A549 (cell line): Measurements from ENCODE around the gene PALLD. TPM values are rescaled to one million over a fixed set of nuclear protein-coding genes. Genes with fewer than 3 reads are reported as not detected.
"Not testable (repeated sequence)": the region's sequence is repeated elsewhere in the genome, so short reads cannot be mapped to it uniquely, and the experiment has no call there.

ENCODE experiments used
- ATAC-seq, 2 experiments: fragments of 200-7000 bp in 1 of 2; fragments of >200 bp in 1 of 2; cut with Nextera tagmentation in 1 of 2; cut with Tn5 transposase in 1 of 2; 3 replicates each; pipeline versions ENCODE4 v1.8.0 to v1.9.1; 2018 to 2020; ENCODE audit warnings: mild to moderate bottlenecking in 1 of 2, moderate library complexity in 1 of 2
- CTCF ChIA-PET: fragments of 300-600 bp; sonication (Branson Sonifier 250); formaldehyde crosslinking; extraction: SDS; loops from one replicate; lab custom pipeline; 2021; ENCODE audit warnings: antibody characterized with exemption, inconsistent platforms; lab: Yijun Ruan, JAX
- POLR2A ChIA-PET: fragments of 350-600 bp; formaldehyde crosslinking; extraction: SDS; loops from one replicate; lab custom pipeline; 2021; ENCODE audit warnings: antibody characterized with exemption, inconsistent platforms; lab: Yijun Ruan, JAX
- DNase-seq, 2 experiments: peaks; one replicate each; pipeline versions ENCODE4 v3.0.0 to v3.0.0-alpha.2; 2011 to 2016; ENCODE audit warnings: low read depth in 1 of 2, low spot score in 1 of 2
- FAIRE-seq: peaks from 2 replicates; lab custom pipeline; 2011; peaks lifted over from hg19 to GRCh38; lab: Jason Lieb, UNC
- H3K27ac ChIP-seq, 2 experiments: fragments of >200 bp; sonication (Bioruptor Twin); formaldehyde crosslinking; 3 replicates each; pipeline ENCODE4 v1.5.1; 2016 to 2017
- H3K4me1 ChIP-seq: fragments of >200 bp; sonication (Bioruptor Twin); formaldehyde crosslinking; 3 replicates; pipeline ENCODE4 v1.6.1; 2016
- H3K4me2 ChIP-seq: fragments of >200 bp; sonication (Bioruptor Twin); formaldehyde crosslinking; 3 replicates; pipeline ENCODE4 v1.6.1; 2016
- H3K4me3 ChIP-seq: fragments of >200 bp; sonication (Bioruptor Twin); formaldehyde crosslinking; 3 replicates; pipeline ENCODE4 v1.5.1; 2016
- H3K9me3 ChIP-seq: fragments of >200 bp; sonication (Bioruptor Twin); formaldehyde crosslinking; 3 replicates; pipeline ENCODE4 v1.6.1; 2016
- CBX2 ChIP-seq: fragments of 200-600 bp; sonication (generic); IDR thresholded peaks from 2 replicates; pipeline ENCODE4 v1.6.1; 2016; ENCODE audit warnings: low read depth, mild to moderate bottlenecking, borderline replicate concordance
- CBX8 ChIP-seq: fragments of 200-600 bp; sonication (generic); IDR thresholded peaks from 2 replicates; pipeline ENCODE4 v1.6.1; 2016
- CHD2 ChIP-seq: fragments of 150-350 bp; IDR thresholded peaks from 2 replicates; pipeline ENCODE4 v1.6.1; 2014; ENCODE audit warnings: low read length; ENCODE audit not compliant: partially characterized antibody
- CHD4 ChIP-seq: fragments of 200-600 bp; sonication (generic); IDR thresholded peaks from 2 replicates; pipeline ENCODE4 v1.6.1; 2016; ENCODE audit warnings: antibody characterized with exemption, mild to moderate bottlenecking, borderline replicate concordance
- EHMT2 ChIP-seq: fragments of 200-600 bp; sonication (generic); IDR thresholded peaks from 2 replicates; pipeline ENCODE4 v1.6.1; 2016; ENCODE audit warnings: antibody characterized with exemption, low read depth, mild to moderate bottlenecking, moderate library complexity
- ESRRA ChIP-seq: fragments of 150-350 bp; IDR thresholded peaks from 2 replicates; pipeline ENCODE4 v1.6.1; 2014; ENCODE audit warnings: mild to moderate bottlenecking, low read length, borderline replicate concordance
- FOSL2 ChIP-seq, 2 experiments: fragments of 450-650 bp in 1 of 2; fragments of >200 bp in 1 of 2; sonication (Bioruptor Twin) in 1 of 2; formaldehyde crosslinking; IDR thresholded peaks; 2 replicates each; pipeline versions ENCODE4 v1.5.0 to v1.6.1; 2016 to 2020; ENCODE audit warnings: mild to moderate bottlenecking in 1 of 2, moderate library complexity in 1 of 2
- GATA3 ChIP-seq: IDR thresholded peaks from 2 replicates; pipeline ENCODE4 v1.6.1; 2012; ENCODE audit warnings: borderline replicate concordance
- HDAC2 ChIP-seq: fragments of 200-600 bp; sonication (generic); IDR thresholded peaks from 2 replicates; pipeline ENCODE4 v1.6.1; 2016
- HOXB5 ChIP-seq: fragments of 250-450 bp; sonication (Bioruptor Pico); IDR thresholded peaks from 2 replicates; pipeline ENCODE4 v1.5.0; 2020; ENCODE audit warnings: mild to moderate bottlenecking, moderate library complexity
- JUN ChIP-seq, 2 experiments: fragments of >200 bp; sonication (Bioruptor Twin); formaldehyde crosslinking; IDR thresholded peaks; 2 replicates in 1 of 2; 3 replicates in 1 of 2; pipeline ENCODE4 v1.6.1; 2016 to 2017
- JUNB ChIP-seq: fragments of >200 bp; sonication (Bioruptor Twin); formaldehyde crosslinking; IDR thresholded peaks from 2 replicates; pipeline ENCODE4 v1.6.1; 2016
- MAFK ChIP-seq: fragments of 450-650 bp; IDR thresholded peaks from 2 replicates; pipeline ENCODE4 v1.6.1; 2014; ENCODE audit not compliant: partially characterized antibody
- NFE2L2 ChIP-seq: fragments of 150-350 bp; conservative IDR thresholded peaks from 2 replicates; pipeline ENCODE4 v1.6.1; 2014; ENCODE audit warnings: low read length
- NR3C1 ChIP-seq: fragments of >200 bp; sonication (Bioruptor Twin); formaldehyde crosslinking; IDR thresholded peaks from 3 replicates; pipeline ENCODE4 v1.6.1; 2017
- PHF8 ChIP-seq: fragments of 200-600 bp; sonication (generic); IDR thresholded peaks from 2 replicates; pipeline ENCODE4 v1.6.1; 2016; ENCODE audit warnings: low read depth, mild to moderate bottlenecking, antibody characterized with exemption, moderate library complexity, borderline replicate concordance
- POLR2AphosphoS2 ChIP-seq: conservative IDR thresholded peaks from 2 replicates; pipeline ENCODE4 v1.6.1; 2012; ENCODE audit warnings: low read length, improper control_type of control experiment, inconsistent platforms
- RAD21 ChIP-seq, 2 experiments: fragments of >200 bp in 1 of 2; sonication (Bioruptor Twin) in 1 of 2; formaldehyde crosslinking in 1 of 2; IDR thresholded peaks in 1 of 2; conservative IDR thresholded peaks in 1 of 2; 2 replicates in 1 of 2; 3 replicates in 1 of 2; pipeline ENCODE4 v1.6.1; 2012 to 2018; ENCODE audit warnings: inconsistent platforms in 1 of 2
- RARB ChIP-seq: fragments of 250-450 bp; sonication (Bioruptor Pico); IDR thresholded peaks from 2 replicates; pipeline ENCODE4 v1.8.0; 2021; ENCODE audit warnings: mild to moderate bottlenecking, moderate library complexity
- RCOR1 ChIP-seq: fragments of 150-350 bp; IDR thresholded peaks from 2 replicates; pipeline ENCODE4 v1.6.1; 2014; ENCODE audit warnings: antibody characterized with exemption, low read length, low read depth
- SMC3 ChIP-seq: fragments of >200 bp; sonication (Bioruptor Twin); formaldehyde crosslinking; IDR thresholded peaks from 3 replicates; pipeline ENCODE4 v1.6.1; 2018; ENCODE audit warnings: inconsistent platforms
- SREBF2 ChIP-seq: fragments of 450-650 bp; IDR thresholded peaks from 2 replicates; pipeline ENCODE4 v1.6.1; 2014; ENCODE audit warnings: mild to moderate bottlenecking, moderate library complexity
- ZC3H11A ChIP-seq: fragments of 450-650 bp; IDR thresholded peaks from 2 replicates; pipeline ENCODE4 v1.6.1; 2014; ENCODE audit warnings: antibody characterized with exemption, mild to moderate bottlenecking
- ZFP36 ChIP-seq: fragments of 450-650 bp; IDR thresholded peaks from 2 replicates; pipeline ENCODE4 v1.6.1; 2014; ENCODE audit warnings: borderline replicate concordance; ENCODE audit not compliant: partially characterized antibody
- ZNF302 ChIP-seq: fragments of 250-450 bp; sonication (Bioruptor Pico); IDR thresholded peaks from 2 replicates; pipeline ENCODE4 v1.9.0; 2021; ENCODE audit warnings: inconsistent platforms, mild to moderate bottlenecking, moderate library complexity
- WGBS: methylation state at CpG from one replicate; pipeline ENCODE4 v1.1.6; 2017; ENCODE audit errors: missing lambda C conversion rate; 5-methylcytosine and 5-hydroxymethylcytosine counted together
- polyA plus RNA-seq, 4 experiments: library from polyadenylated mRNA; depleted of rRNA in 3 of 4; stranded (reverse); fragments of >200 nt; fragmentation: RNase III in 1 of 4; extraction: RNeasy Plus Mini Kit Qiagen cat#74134 plus additional on column Dnase treatment in 1 of 4; gene quantifications; 2 replicates in 3 of 4; 3 replicates in 1 of 4; pipeline ENCODE4 v1.2.3, GENCODE V29; 2011 to 2017
- TF ChIP-seq, protein P1 (sequence below): fragments of 200-600 bp; sonication (generic); IDR thresholded peaks from 2 replicates; pipeline ENCODE4 v1.6.1; 2016; ENCODE audit warnings: antibody characterized with exemption, mild to moderate bottlenecking, moderate library complexity
- TF ChIP-seq, protein P2 (sequence below): fragments of >200 bp; sonication (Bioruptor Twin); formaldehyde crosslinking; IDR thresholded peaks from 2 replicates; pipeline ENCODE4 v1.6.1; 2016
- TF ChIP-seq, protein P3 (sequence below): IDR thresholded peaks from 2 replicates; pipeline ENCODE4 v1.6.1; 2012

PALLD gene
- polyA plus RNA-seq, 2 of the 4 experiments (the other 2 are of a cell fraction): 88.8 to 113 TPM

DNA sequence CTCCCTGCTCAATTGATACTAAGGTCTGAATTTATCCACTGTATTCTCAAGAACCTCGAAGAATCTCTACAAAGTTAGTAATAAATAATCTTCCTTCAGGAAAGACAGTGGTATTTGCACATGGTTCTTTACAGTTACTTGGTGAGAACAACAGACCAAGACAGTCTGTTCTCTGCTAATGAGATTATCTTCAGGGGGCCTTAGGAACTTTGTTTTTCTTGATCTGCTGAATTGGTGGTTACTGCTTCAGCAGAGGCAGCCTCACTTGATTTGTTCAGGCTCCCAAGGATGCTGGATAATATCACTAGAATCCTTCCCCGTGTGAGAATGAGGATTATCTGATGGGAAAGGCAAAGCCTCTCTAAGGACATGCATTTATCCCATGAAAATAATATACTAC lies 448.4 kb downstream of the PALLD start:
- Histone ChIP-seq H3K4me1 (no peaks in the 10 kb centered on the region), H3K4me2 (no peak overlapping the region), H3K4me3 (no peak overlapping the region), H3K9me3 (no peaks in the 10 kb centered on the region; the same call in 2 of the 3 replicates), H3K27ac (no peak overlapping the region)
- POLR2A ChIA-PET: no interaction called here
- 31% methylated on average over 2 of the region's 2 CpGs for WGBS
- no peak for TF ChIP-seq ZNF302
- TF ChIP-seq ZFP36: no peak
- TF ChIP-seq, protein P1, sequence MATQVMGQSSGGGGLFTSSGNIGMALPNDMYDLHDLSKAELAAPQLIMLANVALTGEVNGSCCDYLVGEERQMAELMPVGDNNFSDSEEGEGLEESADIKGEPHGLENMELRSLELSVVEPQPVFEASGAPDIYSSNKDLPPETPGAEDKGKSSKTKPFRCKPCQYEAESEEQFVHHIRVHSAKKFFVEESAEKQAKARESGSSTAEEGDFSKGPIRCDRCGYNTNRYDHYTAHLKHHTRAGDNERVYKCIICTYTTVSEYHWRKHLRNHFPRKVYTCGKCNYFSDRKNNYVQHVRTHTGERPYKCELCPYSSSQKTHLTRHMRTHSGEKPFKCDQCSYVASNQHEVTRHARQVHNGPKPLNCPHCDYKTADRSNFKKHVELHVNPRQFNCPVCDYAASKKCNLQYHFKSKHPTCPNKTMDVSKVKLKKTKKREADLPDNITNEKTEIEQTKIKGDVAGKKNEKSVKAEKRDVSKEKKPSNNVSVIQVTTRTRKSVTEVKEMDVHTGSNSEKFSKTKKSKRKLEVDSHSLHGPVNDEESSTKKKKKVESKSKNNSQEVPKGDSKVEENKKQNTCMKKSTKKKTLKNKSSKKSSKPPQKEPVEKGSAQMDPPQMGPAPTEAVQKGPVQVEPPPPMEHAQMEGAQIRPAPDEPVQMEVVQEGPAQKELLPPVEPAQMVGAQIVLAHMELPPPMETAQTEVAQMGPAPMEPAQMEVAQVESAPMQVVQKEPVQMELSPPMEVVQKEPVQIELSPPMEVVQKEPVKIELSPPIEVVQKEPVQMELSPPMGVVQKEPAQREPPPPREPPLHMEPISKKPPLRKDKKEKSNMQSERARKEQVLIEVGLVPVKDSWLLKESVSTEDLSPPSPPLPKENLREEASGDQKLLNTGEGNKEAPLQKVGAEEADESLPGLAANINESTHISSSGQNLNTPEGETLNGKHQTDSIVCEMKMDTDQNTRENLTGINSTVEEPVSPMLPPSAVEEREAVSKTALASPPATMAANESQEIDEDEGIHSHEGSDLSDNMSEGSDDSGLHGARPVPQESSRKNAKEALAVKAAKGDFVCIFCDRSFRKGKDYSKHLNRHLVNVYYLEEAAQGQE: no peak
- no peak for TF ChIP-seq JUN (IDR thresholded peaks at IDR 0.05)
- TF ChIP-seq RCOR1: no peak
- no peak for TF ChIP-seq CBX2
- TF ChIP-seq JUNB: no peak
- TF ChIP-seq ZC3H11A: no peak
- no peak for TF ChIP-seq EHMT2
- no peak for TF ChIP-seq HOXB5
- TF ChIP-seq SMC3: no peak
- no peak for TF ChIP-seq GATA3
- TF ChIP-seq NFE2L2: no peak
- CTCF ChIA-PET: interaction anchor here (1.3 kb wide), 1 partner anchor 23 kb away, joined by 5 read pairs; no protein-coding TSS in a partner anchor
- FAIRE-seq (no peak), DNase-seq (no peak), ATAC-seq (no peak)

DNA sequence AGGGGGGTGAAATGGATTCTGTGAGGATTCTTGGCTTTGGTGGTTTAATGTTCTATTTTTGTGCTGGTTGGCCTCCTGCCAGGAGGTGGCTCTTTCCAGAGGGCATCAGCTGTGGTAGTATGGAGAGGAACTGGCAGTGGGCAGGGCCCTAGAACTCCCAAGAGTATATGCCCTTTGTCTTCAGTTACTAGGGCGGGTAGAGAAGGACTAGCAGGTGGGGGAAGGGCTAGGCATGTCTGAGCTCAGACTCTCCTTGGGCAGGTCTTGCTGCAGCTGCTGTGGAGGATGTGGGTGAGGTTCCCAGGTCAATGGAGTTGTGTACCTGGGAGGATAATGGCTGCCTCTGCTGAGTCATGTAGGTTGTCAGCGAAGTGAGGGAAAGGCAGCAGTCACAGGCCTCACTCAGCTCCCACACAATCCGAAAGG lies 456.0 kb downstream of the PALLD start:
- H3K9me3 ChIP-seq, FAIRE-seq, H3K4me1 ChIP-seq, H3K4me2 ChIP-seq, H3K4me3 ChIP-seq, POLR2A ChIA-PET, ATAC-seq, DNase-seq, H3K27ac ChIP-seq: not testable (repeated sequence)
- CTCF ChIA-PET: interaction anchor here (1.1 to 1.3 kb wide), 3 partner anchors 9 to 607 kb away, joined by 3 to 4 read pairs (median 3); no protein-coding TSS in a partner anchor
- WGBS: 79% methylated on average over 3 of the region's 3 CpGs

DNA sequence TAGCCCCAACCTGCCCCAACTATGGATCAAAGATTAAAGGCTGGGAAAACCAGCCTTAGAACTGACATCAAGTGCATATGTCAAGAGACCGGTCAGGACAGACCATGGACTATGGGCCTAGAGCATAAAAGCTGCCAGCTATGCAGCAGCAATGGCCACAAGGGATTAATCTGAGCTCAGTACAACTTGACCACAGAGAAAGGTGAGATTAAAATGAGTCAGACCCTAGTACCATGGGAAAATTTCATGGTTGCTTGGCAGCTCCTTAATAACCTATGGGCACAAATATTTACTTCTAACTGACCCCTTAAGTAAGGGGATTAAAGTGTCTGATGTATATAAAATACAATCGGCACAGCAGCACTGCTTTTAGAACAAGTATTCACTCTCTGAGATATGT lies 458.8 kb downstream of the PALLD start:
- FAIRE-seq: no peak
- CTCF ChIA-PET: no interaction called here

DNA sequence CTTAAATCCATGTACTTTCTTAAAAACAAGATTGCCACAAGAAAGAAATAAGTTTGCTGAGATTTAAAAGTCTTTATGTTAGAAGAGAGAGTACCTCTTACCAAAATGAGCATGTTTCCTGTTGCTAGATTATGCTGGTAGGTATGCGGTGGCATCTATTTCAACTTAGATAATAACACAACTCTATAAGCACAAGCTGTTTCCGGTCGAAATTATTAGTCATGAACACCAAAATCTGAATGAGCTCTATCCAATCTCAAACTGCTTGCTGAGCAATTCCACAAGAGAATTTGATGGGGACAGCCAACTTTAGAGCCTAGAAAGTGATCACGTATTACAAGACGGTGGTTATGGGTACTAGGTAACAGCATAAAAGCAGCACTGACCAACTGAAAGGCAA lies 463.9 kb downstream of the PALLD start:
- CTCF ChIA-PET: no interaction called here
- POLR2A ChIA-PET: no interaction called here
- Histone ChIP-seq H3K4me1 (no peaks in the 10 kb centered on the region), H3K4me2 (no peak overlapping the region), H3K9me3 (no peaks in the 10 kb centered on the region), H3K27ac (no peak overlapping the region), H3K4me3 (no peak overlapping the region)
- TF ChIP-seq FOSL2 (IDR thresholded peaks at IDR 0.05) (no peak), FOSL2 (CRISPR knock-in tag; IDR thresholded peaks at IDR 0.05) (no peak), CBX8 (no peak), SREBF2 (no peak), JUNB (no peak), NR3C1 (no peak), POLR2AphosphoS2 (no peak), RARB (CRISPR knock-in tag) (no peak), ESRRA (no peak), RAD21 (conservative IDR thresholded peaks at IDR 0.05 in 1 of 2, IDR thresholded peaks at IDR 0.05 in 1 of 2) (no peak)
- 91% methylated on average over 5 of the region's 5 CpGs for WGBS
- DNase-seq: no peak
- FAIRE-seq: no peak
- no peak for ATAC-seq

More for the DNA sequence above, 458.8 kb downstream of the PALLD start:
- DNase-seq (no peak), ATAC-seq (no peak)
- H3K4me1 ChIP-seq: no peaks in the 10 kb centered on the region
- no peak overlapping the region for H3K27ac ChIP-seq
- POLR2A ChIA-PET: no interaction called here
- no peaks in the 10 kb centered on the region for H3K9me3 ChIP-seq
- TF ChIP-seq PHF8 (no peak), POLR2AphosphoS2 (no peak), CHD2 (no peak), SMC3 (no peak), CHD4 (no peak), HDAC2 (no peak), NR3C1 (no peak), MAFK (no peak)
- TF ChIP-seq, protein P2, sequence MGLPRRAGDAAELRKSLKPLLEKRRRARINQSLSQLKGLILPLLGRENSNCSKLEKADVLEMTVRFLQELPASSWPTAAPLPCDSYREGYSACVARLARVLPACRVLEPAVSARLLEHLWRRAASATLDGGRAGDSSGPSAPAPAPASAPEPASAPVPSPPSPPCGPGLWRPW: no peak
- TF ChIP-seq, protein P3, sequence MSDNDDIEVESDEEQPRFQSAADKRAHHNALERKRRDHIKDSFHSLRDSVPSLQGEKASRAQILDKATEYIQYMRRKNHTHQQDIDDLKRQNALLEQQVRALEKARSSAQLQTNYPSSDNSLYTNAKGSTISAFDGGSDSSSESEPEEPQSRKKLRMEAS: no peak
- no peak overlapping the region for H3K4me2 ChIP-seq
- WGBS: 91% methylated on average over 2 of the region's 2 CpGs
- no peak overlapping the region for H3K4me3 ChIP-seq
